Lower lobe of right lung (tissue), 2 donors: Measurements from ENCODE around the gene ZNF605. TPM values are rescaled to one million over a fixed set of nuclear protein-coding genes. Genes with fewer than 3 reads are reported as not detected.
"Not testable (repeated sequence)": the region's sequence is repeated elsewhere in the genome, so short reads cannot be mapped to it uniquely, and the experiment has no call there.

Experiments used
- ATAC-seq, 2 donors: fragments of 200-7000 bp; cut with Tn5 transposase; one replicate each; pipeline ENCODE4 v1.9.1; 2020 to 2022; ENCODE audit warnings: mild to moderate bottlenecking in 2 of 2, moderate library complexity in 2 of 2
- DNase-seq: peaks from one replicate; pipeline ENCODE4 v3.0.0-alpha.2; 2020
- H3K27ac ChIP-seq: fragments of 200-600 bp; one replicate; pipeline ENCODE4 v1.8.0; 2022
- H3K27me3 ChIP-seq: fragments of 200-600 bp; one replicate; pipeline ENCODE4 v1.8.0; 2022; ENCODE audit warnings: low read depth
- H3K36me3 ChIP-seq: fragments of 200-600 bp; one replicate; pipeline ENCODE4 v1.8.0; 2022; ENCODE audit warnings: mild to moderate bottlenecking
- H3K4me1 ChIP-seq: fragments of 200-600 bp; one replicate; pipeline ENCODE4 v1.8.0; 2022
- H3K4me3 ChIP-seq: fragments of 200-600 bp; one replicate; pipeline ENCODE4 v1.8.0; 2022; ENCODE audit warnings: mild to moderate bottlenecking
- H3K9me3 ChIP-seq: fragments of 200-600 bp; one replicate; pipeline ENCODE4 v1.8.0; 2022
- intact Hi-C: fragments of 100-400 bp; cut with DNase I; formaldehyde crosslinking; loops from one replicate; pipeline ENCODE4 v1.11.0; 2022
- total RNA-seq: library from RNA; stranded (reverse); fragmentation: NEBNext Ultra II Directional; extraction: Animal tissue kit (Norgen Biotek cat#: 25700); gene quantifications from one replicate; pipeline ENCODE4 v1.2.1, GENCODE V29; 2021
- TF ChIP-seq, protein P1 (sequence below): fragments of 200-600 bp; IDR thresholded peaks from one replicate; pipeline ENCODE4 v1.8.0; 2022; ENCODE audit warnings: antibody characterized with exemption, mild to moderate bottlenecking
- donor health status: DM: no; HTN: yes; CAD: no; lungs with severe emphysema.

ZNF605 gene
- total RNA-seq, 1 donor from 2014 or later, result 13.3 TPM

- no peaks in the 10 kb centered on the region for H3K4me1 ChIP-seq
- H3K9me3 ChIP-seq, result peaks cover 24% of the 10 kb centered on the region
- no peaks in the 10 kb centered on the region for H3K27me3 ChIP-seq
- intact Hi-C loops, result no loop called here
- DNase-seq (no peak), ATAC-seq (no peak)
- TF ChIP-seq, protein P1, sequence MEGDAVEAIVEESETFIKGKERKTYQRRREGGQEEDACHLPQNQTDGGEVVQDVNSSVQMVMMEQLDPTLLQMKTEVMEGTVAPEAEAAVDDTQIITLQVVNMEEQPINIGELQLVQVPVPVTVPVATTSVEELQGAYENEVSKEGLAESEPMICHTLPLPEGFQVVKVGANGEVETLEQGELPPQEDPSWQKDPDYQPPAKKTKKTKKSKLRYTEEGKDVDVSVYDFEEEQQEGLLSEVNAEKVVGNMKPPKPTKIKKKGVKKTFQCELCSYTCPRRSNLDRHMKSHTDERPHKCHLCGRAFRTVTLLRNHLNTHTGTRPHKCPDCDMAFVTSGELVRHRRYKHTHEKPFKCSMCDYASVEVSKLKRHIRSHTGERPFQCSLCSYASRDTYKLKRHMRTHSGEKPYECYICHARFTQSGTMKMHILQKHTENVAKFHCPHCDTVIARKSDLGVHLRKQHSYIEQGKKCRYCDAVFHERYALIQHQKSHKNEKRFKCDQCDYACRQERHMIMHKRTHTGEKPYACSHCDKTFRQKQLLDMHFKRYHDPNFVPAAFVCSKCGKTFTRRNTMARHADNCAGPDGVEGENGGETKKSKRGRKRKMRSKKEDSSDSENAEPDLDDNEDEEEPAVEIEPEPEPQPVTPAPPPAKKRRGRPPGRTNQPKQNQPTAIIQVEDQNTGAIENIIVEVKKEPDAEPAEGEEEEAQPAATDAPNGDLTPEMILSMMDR, result no peak
- H3K36me3 ChIP-seq, result no peaks in the 10 kb centered on the region
- H3K4me3 ChIP-seq, result no peak overlapping the region
- no peak overlapping the region for H3K27ac ChIP-seq
Measured at GRCh38 chr12:132972374-132972773, 16.3 kb upstream of the ZNF605 start.

DNA sequence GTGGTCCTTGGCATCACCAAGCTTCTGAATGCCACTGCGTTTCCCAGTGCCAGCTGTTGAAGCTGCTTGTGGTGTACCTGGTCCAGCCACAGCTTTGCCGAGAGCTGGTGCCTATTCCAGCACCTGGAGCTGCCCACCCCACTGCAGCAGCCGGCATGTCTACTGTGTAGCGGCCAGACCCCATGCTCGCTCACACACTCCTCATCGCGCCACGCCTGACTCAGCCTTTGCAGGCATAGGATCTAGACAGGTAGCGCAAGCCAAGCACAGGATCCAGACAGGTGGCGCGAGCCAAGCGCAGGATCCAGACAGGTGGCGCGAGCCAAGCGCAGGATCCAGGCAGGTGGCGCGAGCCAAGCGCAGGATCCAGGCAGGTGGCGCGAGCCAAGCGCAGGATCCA is 11.6 kb upstream of the ZNF605 start:
- Histone ChIP-seq H3K9me3 (peaks cover 20% of the 10 kb centered on the region), H3K27me3 (no peaks in the 10 kb centered on the region), H3K4me1 (no peaks in the 10 kb centered on the region), H3K4me3 (no peak overlapping the region), H3K36me3 (peaks cover 6% of the 10 kb centered on the region), H3K27ac (no peak overlapping the region)
- TF ChIP-seq, protein P1, result no peak
- intact Hi-C loops, result no loop called here
- DNase-seq (no peak), ATAC-seq (no peak)

DNA sequence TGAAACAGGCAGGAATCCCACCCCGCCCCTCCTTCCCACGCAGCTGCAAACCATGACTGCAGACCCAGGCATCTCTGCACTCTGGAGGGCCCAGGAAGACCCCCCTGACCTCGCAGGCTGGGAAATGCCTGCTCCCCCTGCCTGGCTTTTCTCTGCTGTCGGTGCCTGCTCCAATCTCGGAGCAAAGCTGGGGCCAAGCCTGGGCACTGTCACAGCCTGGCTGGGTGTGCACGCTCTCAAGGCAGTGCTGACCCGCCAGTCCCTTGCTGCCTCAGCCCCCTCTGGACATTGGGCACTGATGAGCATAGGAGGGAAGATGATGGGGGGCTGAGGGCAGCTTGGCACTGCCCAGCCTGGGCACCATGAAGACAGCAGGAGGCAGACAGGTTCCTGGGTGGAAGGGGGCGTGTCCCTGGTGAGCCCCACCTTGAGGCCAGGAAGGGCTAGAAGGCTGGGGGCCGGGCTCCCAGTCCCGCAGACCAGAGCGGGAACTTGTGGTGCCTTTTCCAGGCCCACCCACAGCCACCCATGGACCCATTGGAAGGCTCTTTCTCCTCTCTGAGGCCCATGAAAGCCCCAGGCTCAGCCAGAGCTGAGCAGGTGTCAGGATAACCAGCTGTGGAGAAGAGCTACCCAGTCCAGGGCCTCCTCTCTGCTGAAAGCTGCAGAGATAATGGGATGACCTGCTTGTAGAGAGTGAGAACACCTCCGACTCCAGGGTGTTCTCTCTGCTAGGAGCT is 10.7 kb upstream of the ZNF605 start:
- no peaks in the 10 kb centered on the region for H3K27me3 ChIP-seq
- peak in 1 of 2 donors; percentile 37 for ATAC-seq
- intact Hi-C loops, result no loop called here
- no peaks in the 10 kb centered on the region for H3K4me1 ChIP-seq
- peaks cover 15% of the 10 kb centered on the region for H3K9me3 ChIP-seq
- peaks cover 12% of the 10 kb centered on the region for H3K36me3 ChIP-seq
- no peak overlapping the region for H3K27ac ChIP-seq
- TF ChIP-seq, protein P1, result no peak
- H3K4me3 ChIP-seq, result no peak overlapping the region
- no peak for DNase-seq

- Histone ChIP-seq H3K27me3 (no peaks in the 10 kb centered on the region), H3K36me3 (peaks cover 13% of the 10 kb centered on the region), H3K4me3 (no peak overlapping the region), H3K9me3 (peaks cover 17% of the 10 kb centered on the region), H3K4me1 (no peaks in the 10 kb centered on the region), H3K27ac (no peak overlapping the region)
- TF ChIP-seq, protein P1, result no peak
- DNase-seq (no peak), ATAC-seq (no peak)
- intact Hi-C loops, result no loop called here
Measured at GRCh38 chr12:132965796-132966195, 9.7 kb upstream of the ZNF605 start.

DNA sequence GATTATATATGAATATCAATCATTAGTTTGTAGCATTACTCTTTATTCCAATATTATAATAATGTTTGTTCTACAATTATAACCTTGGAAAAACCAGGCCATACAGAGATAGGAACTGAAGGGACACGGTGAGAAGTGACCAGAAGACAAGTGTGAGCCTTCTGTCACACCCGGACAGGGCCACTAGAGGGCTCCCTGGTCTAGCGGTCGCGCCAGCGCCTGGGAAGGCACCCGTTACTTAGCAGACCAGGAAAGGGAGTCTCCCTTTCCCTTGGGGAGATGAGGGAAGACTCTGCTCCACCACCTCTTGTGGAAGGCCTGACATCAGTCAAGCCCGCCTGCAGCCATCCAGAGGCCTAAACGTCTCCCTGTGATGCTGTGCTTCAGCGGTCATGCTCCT is 7.8 kb upstream of the ZNF605 start:
- H3K4me3 ChIP-seq, H3K4me1 ChIP-seq, H3K27ac ChIP-seq, H3K27me3 ChIP-seq, ATAC-seq, DNase-seq, intact Hi-C loops: not testable (repeated sequence)
- Histone ChIP-seq H3K36me3 (peaks cover 13% of the 10 kb centered on the region), H3K9me3 (peaks cover 19% of the 10 kb centered on the region)
- TF ChIP-seq, protein P1, result peak; percentile 37

DNA sequence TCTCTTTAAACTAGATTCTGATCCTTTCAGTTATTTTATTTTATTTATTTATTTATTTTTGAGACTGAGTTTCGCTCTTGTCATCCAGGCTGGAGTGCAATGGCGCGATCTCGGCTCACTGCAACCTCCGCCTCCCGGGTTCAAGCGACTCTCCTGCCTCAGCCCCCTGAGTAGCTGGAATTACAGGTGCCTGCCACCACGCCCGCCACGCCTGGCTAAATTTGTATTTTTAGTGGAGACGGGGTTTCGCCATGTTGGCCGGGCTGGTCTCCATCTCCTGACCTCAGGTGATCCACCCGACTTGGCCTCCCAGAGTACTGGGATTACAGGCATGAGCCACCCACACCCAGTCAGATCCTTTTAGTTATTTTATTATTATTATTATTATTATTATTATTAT is 5.7 kb upstream of the ZNF605 start:
- H3K36me3 ChIP-seq, result peaks cover 13% of the 10 kb centered on the region
- DNase-seq, H3K9me3 ChIP-seq, intact Hi-C loops, H3K27me3 ChIP-seq, H3K27ac ChIP-seq, ATAC-seq, H3K4me3 ChIP-seq: not testable (repeated sequence)
- H3K4me1 ChIP-seq, result peaks cover 10% of the 10 kb centered on the region
